ENCODE measurements around the gene RCAN3. TPM values are rescaled to one million over a fixed set of nuclear protein-coding genes. Genes with fewer than 3 reads are reported as not detected.

RCAN3 gene
- total and polyA plus RNA-seq, 9 of the 15 experiments (the other 6 are each of a cell fraction or from before 2014, with no cell fraction given), result 0.10 to 1.4 (median 0.43) TPM

GRCh38 chr1:24486331-24487065 lies 16.1 kb upstream of the RCAN3 start:
- no peaks in the 10 kb centered on the region for H4K20me1 ChIP-seq (replicated peaks; ENCODE audit: control insufficient read depth, insufficient read depth, low read length)
- peaks cover 15% of the 10 kb centered on the region for H3K9me3 ChIP-seq (replicated peaks; ENCODE audit: control insufficient read depth, insufficient read depth, low read depth, low read length)
- in situ Hi-C loops (cut with MboI) (no loop called here), intact Hi-C loops (cut with micrococcal nuclease) (loop anchor here (5.0 kb wide), 1 partner anchor 41 kb away; no protein-coding TSS in a partner anchor)
- H3K4me1 ChIP-seq (replicated peaks in 1 of 2; ENCODE audit: control insufficient read depth in 2 of 2, insufficient read depth in 2 of 2, low read length in 2 of 2), result peaks cover 0 to 6% of the 10 kb centered on the region in 2 experiments; a peak in 3 of 5 replicates
- 17% methylated on average over 7 of the region's 7 CpGs for WGBS (ENCODE audit: insufficient coverage, low coverage, missing lambda C conversion rate)
- H3K4me2 ChIP-seq (ENCODE audit: insufficient read depth, low read length), result peak overlapping the region; percentile 19; the same call in 1 of the 2 replicates
- CTCF ChIA-PET (ENCODE audit: low intra/inter-chr PET ratio), result no interaction called here
- ATAC-seq (no peak), FAIRE-seq (no peak), DNase-seq (ENCODE audit: extremely low read depth in 1 of 4, low spot score in 3 of 4) (no peak)
- no peaks in the 10 kb centered on the region for H3K27me3 ChIP-seq (ENCODE audit: control insufficient read depth in 2 of 2, insufficient read depth in 2 of 2, low read length in 2 of 2)
- no peaks in the 10 kb centered on the region for H3K36me3 ChIP-seq (ENCODE audit: control insufficient read depth, insufficient read depth, low read length)
- H3K9me1 ChIP-seq (ENCODE audit: control insufficient read depth, insufficient read depth, low read length), result no peaks in the 10 kb centered on the region
- POLR2A ChIA-PET, result interaction anchor here (0.6 to 1.8 kb wide), 6 partner anchors 9 to 505 kb away, joined by 3 to 8 read pairs (median 4); partner anchors contain the start of gene RCAN3
- no peak overlapping the region for H3K9ac ChIP-seq (ENCODE audit: insufficient read depth in 1 of 2, low read depth in 2 of 2, low read length in 2 of 2)
- no peak overlapping the region for H3K27ac ChIP-seq (ENCODE audit: extremely low read depth, low read depth, low read length)
- no TSS peak for BruUV-seq (replicated peaks)
- H2AFZ ChIP-seq (ENCODE audit: low read depth, low read length), result peak overlapping the region; percentile 56; the same call in 1 of the 2 replicates
- no peak overlapping the region for H3K4me3 ChIP-seq
- H3K79me2 ChIP-seq (ENCODE audit: control insufficient read depth, insufficient read depth, low read length), result no peaks in the 10 kb centered on the region
- TF ChIP-seq SRF (CRISPR knock-in tag; IDR thresholded peaks at IDR 0.05) (no peak), PHB (CRISPR knock-in tag; IDR thresholded peaks at IDR 0.05) (no peak), ARID4B (CRISPR knock-in tag; IDR thresholded peaks at IDR 0.05) (no peak), HES1 (IDR thresholded peaks at IDR 0.05; ENCODE audit: low read depth) (no peak), NR3C1 (CRISPR knock-in tag; IDR thresholded peaks at IDR 0.05) (no peak), ZNF354B (CRISPR knock-in tag; IDR thresholded peaks at IDR 0.05) (no peak), ID3 (CRISPR knock-in tag; IDR thresholded peaks at IDR 0.05) (no peak), ID3 (tag; IDR thresholded peaks at IDR 0.05) (no peak), ZNF655 (CRISPR knock-in tag; IDR thresholded peaks at IDR 0.05) (no peak), MAX (CRISPR knock-in tag; IDR thresholded peaks at IDR 0.05) (no peak), SIN3A (IDR thresholded peaks at IDR 0.05; ENCODE audit: borderline replicate concordance in 2 of 2, control insufficient read depth in 1 of 2, low read depth in 2 of 2, low read length in 2 of 2) (no peak)

Measured in K562 (cell line).